Sigmoid colon (tissue), 4 donors: ENCODE results near the gene CD9.

Experiments used
- POLR2A ChIP-seq, 2 donors: fragments of 450-650 bp; IDR thresholded peaks; one replicate each; pipeline ENCODE4 v1.6.1; 2016; ENCODE audit warnings: antibody characterized with exemption in 2 of 2, mild to moderate bottlenecking in 2 of 2, moderate library complexity in 2 of 2
- POLR2AphosphoS5 ChIP-seq, 4 donors: sonication (generic); formaldehyde crosslinking; IDR thresholded peaks; one replicate each; pipeline ENCODE4 v1.6.1; 2017; ENCODE audit warnings: antibody characterized with exemption in 4 of 4
- TF ChIP-seq, protein P1 (sequence below), 4 experiments: fragments of 450-650 bp in 3 of 4; fragments of 200-600 bp in 1 of 4; IDR thresholded peaks; one replicate each; pipeline ENCODE4 v1.5.1; 2016 to 2019; ENCODE audit warnings: antibody characterized with exemption in 4 of 4, mild to moderate bottlenecking in 3 of 4, moderate library complexity in 2 of 4

- TF ChIP-seq POLR2A (IDR thresholded peaks at IDR 0.05) (no peak), POLR2AphosphoS5 (IDR thresholded peaks at IDR 0.05) (no peak)
- TF ChIP-seq, protein P1, sequence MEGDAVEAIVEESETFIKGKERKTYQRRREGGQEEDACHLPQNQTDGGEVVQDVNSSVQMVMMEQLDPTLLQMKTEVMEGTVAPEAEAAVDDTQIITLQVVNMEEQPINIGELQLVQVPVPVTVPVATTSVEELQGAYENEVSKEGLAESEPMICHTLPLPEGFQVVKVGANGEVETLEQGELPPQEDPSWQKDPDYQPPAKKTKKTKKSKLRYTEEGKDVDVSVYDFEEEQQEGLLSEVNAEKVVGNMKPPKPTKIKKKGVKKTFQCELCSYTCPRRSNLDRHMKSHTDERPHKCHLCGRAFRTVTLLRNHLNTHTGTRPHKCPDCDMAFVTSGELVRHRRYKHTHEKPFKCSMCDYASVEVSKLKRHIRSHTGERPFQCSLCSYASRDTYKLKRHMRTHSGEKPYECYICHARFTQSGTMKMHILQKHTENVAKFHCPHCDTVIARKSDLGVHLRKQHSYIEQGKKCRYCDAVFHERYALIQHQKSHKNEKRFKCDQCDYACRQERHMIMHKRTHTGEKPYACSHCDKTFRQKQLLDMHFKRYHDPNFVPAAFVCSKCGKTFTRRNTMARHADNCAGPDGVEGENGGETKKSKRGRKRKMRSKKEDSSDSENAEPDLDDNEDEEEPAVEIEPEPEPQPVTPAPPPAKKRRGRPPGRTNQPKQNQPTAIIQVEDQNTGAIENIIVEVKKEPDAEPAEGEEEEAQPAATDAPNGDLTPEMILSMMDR (IDR thresholded peaks at IDR 0.05), result no peak
Observed at GRCh38 chr12:6280672-6281071, 80.5 kb downstream of the CD9 start.
